ENCODE results near the gene OPRM1.
A peak's percentile ranks its signal among the peaks of the same experiment; 100 is the strongest.

OPRM1 gene

GRCh38 chr6:154276810-154277628 lies 238.0 kb downstream of the OPRM1 start:
- H3K4me3 ChIP-seq (ENCODE audit: low read depth, low read length) = peak overlapping the region; percentile 52

GRCh38 chr6:154277629-154278017 lies 238.6 kb downstream of the OPRM1 start:
- H3K4me1 ChIP-seq = no peaks in the 10 kb centered on the region; the same call in 1 of the 2 replicates
- no peak for DNase-seq
- no peaks in the 10 kb centered on the region for H3K9me3 ChIP-seq
- H3K36me3 ChIP-seq = no peaks in the 10 kb centered on the region
- peak overlapping the region; percentile 52 for H3K4me3 ChIP-seq (ENCODE audit: low read depth, low read length)
- no peak for TF ChIP-seq CTCF (IDR thresholded peaks at IDR 0.05; ENCODE audit: low read depth, low read length)
- H3K27me3 ChIP-seq = no peaks in the 10 kb centered on the region

More at GRCh38 chr6:154276810-154277628, 238.0 kb downstream of the OPRM1 start:
- Histone ChIP-seq H3K27me3 (no peaks in the 10 kb centered on the region), H3K36me3 (no peaks in the 10 kb centered on the region), H3K9me3 (no peaks in the 10 kb centered on the region), H3K4me1 (no peaks in the 10 kb centered on the region; the same call in 1 of the 2 replicates)
- TF ChIP-seq CTCF (IDR thresholded peaks at IDR 0.05; ENCODE audit: low read depth, low read length) = peak; percentile 59
- no peak for DNase-seq

GRCh38 chr6:154280521-154280920 lies 241.5 kb downstream of the OPRM1 start:
- DNase-seq = no peak
- Histone ChIP-seq H3K9me3 (no peaks in the 10 kb centered on the region), H3K4me3 (ENCODE audit: low read depth, low read length) (no peak overlapping the region), H3K36me3 (no peaks in the 10 kb centered on the region), H3K27me3 (no peaks in the 10 kb centered on the region), H3K4me1 (no peaks in the 10 kb centered on the region; the same call in 1 of the 2 replicates)
- no peak for TF ChIP-seq CTCF (IDR thresholded peaks at IDR 0.05; ENCODE audit: low read depth, low read length)

GRCh38 chr6:154284313-154284853 lies 245.3 kb downstream of the OPRM1 start:
- TF ChIP-seq CTCF (IDR thresholded peaks at IDR 0.05; ENCODE audit: low read depth, low read length) = no peak
- DNase-seq = no peak
- no peaks in the 10 kb centered on the region for H3K27me3 ChIP-seq
- no peaks in the 10 kb centered on the region for H3K36me3 ChIP-seq
- H3K9me3 ChIP-seq = no peaks in the 10 kb centered on the region
- H3K4me3 ChIP-seq (ENCODE audit: low read depth, low read length) = no peak overlapping the region
- no peaks in the 10 kb centered on the region for H3K4me1 ChIP-seq

- no peak for TF ChIP-seq CTCF (IDR thresholded peaks at IDR 0.05; ENCODE audit: low read depth, low read length)
- no peaks in the 10 kb centered on the region for H3K27me3 ChIP-seq
- DNase-seq = no peak
- no peaks in the 10 kb centered on the region for H3K4me1 ChIP-seq
- H3K36me3 ChIP-seq = no peaks in the 10 kb centered on the region
- H3K4me3 ChIP-seq (ENCODE audit: low read depth, low read length) = no peak overlapping the region
- no peaks in the 10 kb centered on the region for H3K9me3 ChIP-seq
Observed at GRCh38 chr6:154285826-154286225, 246.8 kb downstream of the OPRM1 start.
